ENCODE measurements around the gene TSHR. TPM values are rescaled to one million over a fixed set of nuclear protein-coding genes. Genes with fewer than 3 reads are reported as not detected.
A peak's percentile ranks its signal among the peaks of the same experiment; 100 is the strongest.

Gene TSHR
- total RNA-seq, 4 donors from 2014 or later = 0.37 to 2.4 (median 0.85) TPM

GRCh38 chr14:80996049-80996901, 40.9 kb downstream of the TSHR start:
- 35 to 58% methylated on average over 5 to 13 of the region's 13 CpGs for WGBS, 2 donors (ENCODE audit: low coverage in 1 of 2)
- H3K36me3 ChIP-seq = no peaks in the 10 kb centered on the region
- H3K4me1 ChIP-seq = peaks cover 0 to 6% (median 0%) of the 10 kb centered on the region in 4 donors
- peak; percentile 12 for DNase-seq
- no peak overlapping the region for H3K27ac ChIP-seq
- peaks cover 18% of the 10 kb centered on the region for H3K27me3 ChIP-seq
- no peak for TF ChIP-seq POLR2A (IDR thresholded peaks at IDR 0.05)
- TF ChIP-seq CTCF (IDR thresholded peaks at IDR 0.05) = peak; percentile 52 to 73 (median 59)
- TF ChIP-seq POLR2AphosphoS5 (IDR thresholded peaks at IDR 0.05) = no peak
- TF ChIP-seq EP300 (IDR thresholded peaks at IDR 0.05; ENCODE audit: low read depth) = no peak
- no peak overlapping the region for H3K4me3 ChIP-seq
- intact Hi-C loops (cut with DNase I; ENCODE audit: low total_unique reads) = loop anchor here (5.0 kb wide), 1 partner anchor 176 kb away; no protein-coding TSS in a partner anchor
- no peaks in the 10 kb centered on the region for H3K9me3 ChIP-seq
- in situ Hi-C loops (cut with MboI; ENCODE audit: low pct_ligation_motif_present in 1 of 4, low pct_unique_long_range_greater_than_20kb in 1 of 4, low sequenced_read_pairs in 3 of 4) = loop anchor here (5.0 to 25.0 kb wide), 3 partner anchors 169 to 466 kb away; no protein-coding TSS in a partner anchor

GRCh38 chr14:81001447-81001846, 46.0 kb downstream of the TSHR start:
- Histone ChIP-seq H3K4me1 (peaks cover 0 to 2% (median 0%) of the 10 kb centered on the region in 4 donors), H3K27ac (no peak overlapping the region), H3K36me3 (no peaks in the 10 kb centered on the region), H3K4me3 (no peak overlapping the region), H3K9me3 (no peaks in the 10 kb centered on the region), H3K27me3 (peaks cover 15% of the 10 kb centered on the region)
- DNase-seq = no peak
- WGBS, 2 donors (ENCODE audit: low coverage in 1 of 2) = 51 to 56% methylated on average over 4 to 6 of the region's 6 CpGs
- intact Hi-C loops (cut with DNase I; ENCODE audit: low total_unique reads) = no loop called here
- TF ChIP-seq CTCF (IDR thresholded peaks at IDR 0.05) (no peak), POLR2A (IDR thresholded peaks at IDR 0.05) (no peak), POLR2AphosphoS5 (IDR thresholded peaks at IDR 0.05) (no peak), EP300 (IDR thresholded peaks at IDR 0.05; ENCODE audit: low read depth) (no peak)
- in situ Hi-C loops (cut with MboI; ENCODE audit: low pct_ligation_motif_present in 1 of 4, low pct_unique_long_range_greater_than_20kb in 1 of 4, low sequenced_read_pairs in 3 of 4) = no loop called here

DNA sequence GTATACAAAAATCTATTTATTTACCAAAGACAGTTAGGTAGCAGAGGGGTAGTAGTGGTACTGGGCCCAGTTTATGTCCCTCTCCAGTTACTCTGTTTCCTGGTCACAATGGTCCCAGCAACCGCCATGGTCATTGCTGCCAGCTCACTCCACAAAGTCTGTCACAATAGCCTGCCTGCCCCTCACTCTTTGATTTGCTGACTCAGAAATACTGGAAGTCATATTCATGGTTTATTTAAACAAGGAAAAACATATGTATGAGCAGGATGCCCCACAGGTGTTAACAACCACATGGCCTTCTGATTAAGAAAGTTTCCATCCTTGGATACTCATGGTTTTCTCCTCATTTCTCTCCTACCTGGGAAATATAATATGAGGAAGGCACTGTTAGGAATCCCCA, 49.2 kb downstream of the TSHR start:
- in situ Hi-C loops (cut with MboI; ENCODE audit: low pct_ligation_motif_present in 1 of 4, low pct_unique_long_range_greater_than_20kb in 1 of 4, low sequenced_read_pairs in 3 of 4) = no loop called here
- no peaks in the 10 kb centered on the region for H3K36me3 ChIP-seq
- no peaks in the 10 kb centered on the region for H3K4me1 ChIP-seq
- H3K9me3 ChIP-seq = no peaks in the 10 kb centered on the region
- no peak for DNase-seq
- intact Hi-C loops (cut with DNase I; ENCODE audit: low total_unique reads) = no loop called here
- no peaks in the 10 kb centered on the region for H3K27me3 ChIP-seq
- WGBS, 2 donors (ENCODE audit: low coverage in 1 of 2) = 95% methylated on average over 1 of the region's 1 CpG; no CpG with 5 or more reads in 1 of the 2 donors
- TF ChIP-seq POLR2A (IDR thresholded peaks at IDR 0.05) = no peak
- no peak for TF ChIP-seq CTCF (IDR thresholded peaks at IDR 0.05)
- no peak for TF ChIP-seq POLR2AphosphoS5 (IDR thresholded peaks at IDR 0.05)
- no peak for TF ChIP-seq EP300 (IDR thresholded peaks at IDR 0.05; ENCODE audit: low read depth)
- H3K27ac ChIP-seq = no peak overlapping the region
- H3K4me3 ChIP-seq = no peak overlapping the region

GRCh38 chr14:81005540-81006228, 50.3 kb downstream of the TSHR start:
- H3K36me3 ChIP-seq = no peaks in the 10 kb centered on the region
- H3K9me3 ChIP-seq = no peaks in the 10 kb centered on the region
- H3K27ac ChIP-seq = no peak overlapping the region
- in situ Hi-C loops (cut with MboI; ENCODE audit: low pct_ligation_motif_present in 1 of 4, low pct_unique_long_range_greater_than_20kb in 1 of 4, low sequenced_read_pairs in 3 of 4) = no loop called here
- WGBS, 2 donors (ENCODE audit: low coverage in 1 of 2) = 82 to 93% methylated on average over 3 to 8 of the region's 8 CpGs
- intact Hi-C loops (cut with DNase I; ENCODE audit: low total_unique reads) = no loop called here
- no peaks in the 10 kb centered on the region for H3K27me3 ChIP-seq
- H3K4me3 ChIP-seq = no peak overlapping the region
- TF ChIP-seq CTCF (IDR thresholded peaks at IDR 0.05) (no peak), POLR2A (IDR thresholded peaks at IDR 0.05) (no peak), POLR2AphosphoS5 (IDR thresholded peaks at IDR 0.05) (no peak), EP300 (IDR thresholded peaks at IDR 0.05; ENCODE audit: low read depth) (no peak)
- no peaks in the 10 kb centered on the region for H3K4me1 ChIP-seq
- DNase-seq = no peak
